Stimulated activated CD8-positive, alpha-beta memory T cell treated with anti-CD3 and anti-CD28 coated beads, Interleukin-12 subunit alpha, Interleukin-12 subunit beta, amount 100 ng/mL, for 1 hour (primary cell): ENCODE measurements around the gene FGR.

Experiments
- DNase-seq: peaks from one replicate; pipeline ENCODE4 v3.0.0-alpha.2; 2020; ENCODE audit warnings: low read depth

FGR gene

DNA sequence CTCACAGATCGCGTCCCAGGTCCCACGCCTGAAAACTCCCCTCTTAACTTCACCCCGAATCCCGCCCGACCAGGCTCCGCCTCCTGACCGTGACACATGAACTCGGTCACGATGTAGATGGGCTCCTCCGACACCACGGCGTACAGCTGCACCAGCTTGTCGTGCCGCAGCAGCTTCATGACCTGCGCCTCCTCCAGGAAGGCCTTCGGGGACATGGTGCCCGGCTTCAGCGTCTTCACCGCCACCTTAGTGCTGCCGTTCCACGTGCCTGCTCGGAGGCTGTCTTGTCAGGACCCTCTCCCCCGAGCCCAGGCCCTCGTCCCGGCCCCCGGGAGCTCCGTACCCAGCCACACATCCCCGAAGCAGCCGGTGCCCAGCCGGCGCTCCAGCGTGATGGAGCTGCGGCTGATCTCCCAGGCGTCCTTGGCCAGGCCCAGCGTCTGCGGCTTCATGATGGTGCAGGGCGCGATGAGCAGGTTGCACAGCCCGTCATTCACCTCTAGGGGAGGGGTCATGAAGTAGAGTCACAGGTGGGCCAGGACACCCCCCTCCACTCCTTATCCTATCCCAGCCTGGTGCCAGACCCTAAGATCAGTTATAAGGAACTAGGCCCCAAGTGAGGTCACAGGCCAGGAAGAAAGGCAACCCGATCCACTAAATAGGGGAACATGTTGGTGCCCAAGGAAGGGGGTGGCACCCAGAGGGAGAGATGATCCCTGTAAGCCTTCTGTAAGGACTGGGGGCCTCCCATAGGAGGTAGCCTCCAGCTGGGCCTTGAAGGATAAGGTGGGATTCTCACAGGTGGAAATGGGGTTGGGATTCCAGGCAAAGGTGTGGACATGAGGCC is 19.4 kb downstream of the FGR start:
- no peak for DNase-seq

DNA sequence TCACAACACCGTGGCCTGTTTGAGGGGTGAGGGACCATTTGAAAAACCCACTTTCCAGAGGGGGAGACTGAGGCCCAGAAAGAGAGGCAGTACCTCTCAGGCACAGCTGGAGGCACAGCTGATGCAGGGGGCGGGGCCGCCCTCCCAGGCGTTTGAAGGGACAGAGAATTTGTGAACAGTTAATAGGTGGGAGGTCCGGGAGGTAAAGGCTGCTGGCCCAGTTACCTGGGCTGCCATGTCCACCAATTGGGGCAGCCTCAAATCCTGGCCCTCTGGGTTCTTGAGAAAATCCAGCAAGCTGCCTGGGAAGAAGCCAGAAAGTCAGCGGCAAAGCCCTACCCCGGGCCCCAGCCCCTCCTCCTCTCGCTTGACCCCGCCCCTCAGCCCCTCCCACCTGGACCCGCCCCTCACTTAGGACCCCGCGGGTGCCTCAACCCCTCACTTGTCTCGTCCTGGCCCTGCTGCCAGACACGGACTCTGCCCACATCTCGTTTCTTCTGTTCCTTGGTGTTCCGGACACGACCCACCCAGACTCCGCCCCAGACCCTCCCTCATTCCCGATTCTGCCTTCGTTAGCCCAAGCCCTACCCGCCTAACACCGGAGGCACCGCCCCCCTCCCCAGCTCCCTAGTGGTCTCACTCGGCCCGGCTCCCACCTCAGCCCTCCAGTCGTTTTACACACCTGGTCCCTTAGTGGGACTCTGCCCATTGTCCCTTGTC is 20.2 kb downstream of the FGR start:
- DNase-seq, result no peak

DNA sequence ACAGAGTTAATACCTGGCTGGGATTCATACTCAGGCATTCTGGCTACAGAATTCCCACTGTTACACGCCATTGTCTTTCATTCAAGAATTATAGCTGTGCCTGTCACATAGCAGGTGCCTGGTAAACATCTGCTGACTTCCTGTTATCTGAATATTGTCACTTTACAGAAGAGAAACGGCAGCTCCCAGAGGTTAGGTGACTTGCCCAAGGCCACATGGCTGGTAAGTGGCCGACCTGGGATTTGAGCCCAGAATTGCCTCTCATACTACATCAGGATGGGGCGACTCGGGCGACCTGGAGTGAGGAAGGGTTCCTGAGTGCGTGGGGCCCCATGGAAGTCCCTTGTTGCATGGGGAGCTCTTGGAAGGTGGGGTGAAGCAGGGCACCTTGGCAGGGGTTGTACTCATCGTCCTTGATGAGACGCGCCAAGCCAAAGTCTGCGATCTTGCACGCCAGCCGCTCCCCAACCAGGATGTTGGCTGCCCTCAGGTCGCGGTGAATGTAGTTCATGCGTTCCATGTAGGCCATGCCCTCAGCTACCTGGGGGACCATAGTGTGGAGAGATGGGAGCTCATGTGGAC is 20.9 kb downstream of the FGR start:
- DNase-seq, result no peak

DNA sequence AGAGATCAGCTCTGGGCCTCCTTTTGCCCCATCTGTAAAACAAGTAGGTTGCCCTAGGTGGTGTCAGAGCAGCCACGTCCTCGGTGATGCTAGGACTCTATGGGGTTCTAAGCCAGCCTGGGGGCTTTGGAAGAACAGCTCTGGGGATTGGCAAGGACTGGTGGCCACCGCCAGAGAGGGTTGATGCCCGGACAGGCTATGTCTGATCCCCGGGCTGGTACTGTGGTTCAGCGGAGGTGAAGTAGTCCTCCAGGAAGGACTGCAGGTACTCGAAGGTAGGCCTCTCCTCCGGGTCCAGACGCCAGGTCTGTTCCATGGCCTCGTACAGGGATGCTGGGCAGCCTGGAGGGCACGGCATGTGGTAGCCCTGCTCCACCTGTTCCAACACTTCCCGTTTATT is 22.3 kb downstream of the FGR start:
- DNase-seq, result no peak

DNA sequence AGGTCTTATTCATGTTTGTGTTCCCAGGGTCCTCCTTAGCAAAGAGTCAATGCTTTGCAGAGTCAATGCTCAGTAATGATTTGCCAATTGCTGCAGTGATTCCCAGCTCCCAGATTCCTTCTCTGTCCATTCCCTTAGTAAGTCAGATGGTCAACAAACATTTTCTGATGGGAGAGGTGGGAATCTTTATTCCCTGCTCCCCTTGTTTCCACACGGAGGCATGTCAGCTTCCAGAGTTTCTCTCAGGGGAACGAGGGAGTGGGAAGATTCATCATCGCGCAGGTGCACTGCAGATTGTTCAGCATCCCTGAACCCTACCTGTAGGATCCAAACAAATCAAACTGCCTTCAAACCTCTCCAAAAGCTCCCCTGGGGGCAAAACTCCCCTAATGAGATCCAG is 23.5 kb downstream of the FGR start:
- DNase-seq, result no peak

DNA sequence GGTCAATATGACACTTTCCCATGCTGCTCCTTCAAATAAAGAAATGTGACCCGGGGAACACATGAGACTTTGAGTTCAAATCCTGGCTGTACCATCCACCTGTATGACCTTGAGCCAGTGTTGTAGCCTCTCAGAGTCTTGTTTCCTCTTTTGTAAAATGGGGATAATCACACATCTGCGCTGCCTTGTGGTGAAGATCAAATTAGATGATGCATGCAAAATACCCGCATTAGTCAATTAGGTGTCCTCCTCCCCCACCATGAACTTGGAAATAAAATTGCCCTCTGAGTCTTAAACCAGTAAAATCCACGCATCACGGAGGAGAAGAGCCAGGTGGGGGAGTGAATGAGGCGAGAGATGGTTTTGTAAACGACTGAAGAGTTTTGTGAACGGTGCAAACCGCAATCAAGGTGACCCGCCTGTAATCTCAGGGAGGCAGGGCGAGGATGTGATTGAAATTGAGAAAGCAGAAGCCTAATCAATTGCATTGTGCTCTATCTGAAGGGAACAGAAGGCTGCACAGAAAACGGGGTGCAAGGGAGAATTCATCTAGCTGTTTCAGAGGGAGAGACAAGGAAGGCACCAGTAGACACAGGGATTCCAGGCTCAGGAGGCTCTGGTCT is 25.3 kb downstream of the FGR start:
- DNase-seq, result no peak

DNA sequence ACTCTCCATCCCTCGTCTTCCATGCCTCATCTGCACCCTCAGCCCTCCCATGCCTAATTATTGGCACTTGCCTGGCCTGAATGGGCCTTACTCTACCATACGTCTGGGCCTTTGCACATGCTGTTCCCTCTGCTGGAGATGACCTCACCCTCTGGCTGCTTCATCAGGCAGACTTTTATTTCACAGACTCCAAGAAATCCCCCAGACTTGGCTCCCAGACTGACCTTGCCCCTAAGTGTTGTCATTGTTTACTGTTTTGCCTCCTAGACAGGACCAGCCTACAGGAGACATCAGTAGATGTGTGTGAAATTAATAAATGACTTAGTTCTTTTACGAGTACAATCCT is 25.8 kb downstream of the FGR start:
- DNase-seq, result no peak

DNA sequence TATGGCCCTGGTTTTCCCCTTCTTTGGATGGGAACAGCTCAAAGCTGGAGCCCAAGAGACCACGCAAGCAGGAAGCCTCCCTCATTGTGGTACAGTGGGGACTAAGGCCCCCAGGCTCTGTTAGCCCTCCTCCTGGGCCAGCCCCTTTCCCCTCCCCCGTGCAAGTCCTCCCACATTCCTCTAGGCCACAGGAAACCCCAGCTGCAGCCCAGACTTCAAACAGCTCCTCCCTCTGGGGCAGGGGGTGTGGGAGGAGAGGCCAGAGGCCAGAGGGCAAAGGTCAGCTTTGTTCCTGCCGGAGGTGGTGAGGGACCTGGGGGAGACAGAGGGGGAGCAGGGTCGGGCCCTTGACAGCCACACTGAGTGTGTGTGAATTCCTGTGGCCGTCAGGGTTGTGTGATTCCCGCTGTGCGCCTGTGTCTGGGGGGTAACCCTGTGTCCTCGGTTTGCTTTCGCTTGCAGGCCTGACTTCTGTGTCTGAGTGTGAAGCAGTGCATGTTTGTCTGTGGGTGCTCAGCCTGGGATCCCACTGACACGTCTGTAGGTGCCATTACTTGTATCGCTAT is 27.7 kb downstream of the FGR start:
- no peak for DNase-seq

DNA sequence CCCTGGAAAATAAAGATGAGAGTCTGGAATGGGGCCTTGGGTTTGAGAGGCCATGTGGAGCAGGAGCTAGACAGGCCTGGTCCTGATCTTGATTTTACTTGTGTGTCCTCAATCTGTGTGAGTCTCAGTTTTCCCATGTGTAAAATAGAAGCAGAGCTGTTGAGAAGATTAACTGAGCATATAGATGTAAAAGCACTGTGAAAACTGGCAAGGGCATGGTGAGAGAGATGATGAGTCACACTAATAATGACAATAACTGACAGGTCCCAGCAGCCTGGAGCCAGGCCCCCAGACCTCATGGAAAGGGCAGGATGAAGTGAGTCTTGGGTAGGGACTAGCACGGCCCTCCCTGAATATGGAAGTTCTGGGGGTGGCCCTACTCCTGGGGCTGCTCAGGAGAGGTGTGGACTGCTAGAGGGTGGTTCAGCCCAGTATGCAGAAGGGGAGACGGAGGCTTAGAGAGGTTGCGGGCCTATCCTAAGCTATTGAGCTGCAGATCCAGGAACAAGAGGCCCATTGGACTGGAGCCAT is 28.2 kb downstream of the FGR start:
- no peak for DNase-seq

DNA sequence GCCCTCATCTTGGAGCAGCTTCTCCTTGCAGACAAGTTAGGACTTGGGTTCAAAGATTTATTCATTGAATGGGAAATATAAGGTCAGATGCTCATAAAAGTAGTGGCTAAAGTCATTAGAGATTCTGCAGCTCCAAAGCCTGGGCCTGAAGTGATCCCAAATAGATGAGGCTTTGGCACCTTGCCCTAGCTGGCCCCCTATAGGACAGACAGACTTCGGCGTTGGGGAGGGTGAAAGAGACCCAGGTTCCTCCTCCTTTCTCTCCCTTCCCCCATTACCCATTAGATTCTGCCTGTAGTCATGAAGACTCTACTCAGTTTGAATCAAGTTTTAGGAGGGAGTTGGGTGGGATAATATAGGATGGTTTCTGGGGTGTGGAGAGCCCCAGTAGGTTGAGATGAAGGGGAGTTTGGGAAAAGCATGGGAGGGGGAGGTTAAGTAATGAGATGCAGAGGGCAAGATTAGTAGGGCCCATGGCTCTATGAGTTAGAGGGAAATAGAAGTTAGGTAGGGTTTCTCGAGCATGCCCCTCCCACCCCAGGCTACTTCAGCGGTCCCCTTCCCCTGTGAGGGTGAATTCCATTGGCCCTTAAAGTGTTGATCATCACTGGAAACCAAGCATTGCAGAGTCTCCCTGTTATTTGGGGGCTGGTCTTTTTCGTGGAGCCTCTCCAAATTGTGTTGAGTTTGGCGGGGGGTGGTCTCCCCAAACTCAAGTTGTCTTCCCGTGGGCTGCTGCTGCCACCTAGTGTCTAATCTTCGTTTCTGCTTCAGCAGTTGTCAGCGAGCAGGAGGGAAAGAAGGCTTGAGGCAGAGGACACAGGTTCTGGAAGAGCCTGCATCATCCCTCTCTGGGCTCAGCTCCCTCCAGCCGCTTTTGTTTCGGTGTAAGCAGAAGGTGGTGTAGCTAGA is 28.9 kb downstream of the FGR start:
- peak; percentile 47 for DNase-seq

DNA sequence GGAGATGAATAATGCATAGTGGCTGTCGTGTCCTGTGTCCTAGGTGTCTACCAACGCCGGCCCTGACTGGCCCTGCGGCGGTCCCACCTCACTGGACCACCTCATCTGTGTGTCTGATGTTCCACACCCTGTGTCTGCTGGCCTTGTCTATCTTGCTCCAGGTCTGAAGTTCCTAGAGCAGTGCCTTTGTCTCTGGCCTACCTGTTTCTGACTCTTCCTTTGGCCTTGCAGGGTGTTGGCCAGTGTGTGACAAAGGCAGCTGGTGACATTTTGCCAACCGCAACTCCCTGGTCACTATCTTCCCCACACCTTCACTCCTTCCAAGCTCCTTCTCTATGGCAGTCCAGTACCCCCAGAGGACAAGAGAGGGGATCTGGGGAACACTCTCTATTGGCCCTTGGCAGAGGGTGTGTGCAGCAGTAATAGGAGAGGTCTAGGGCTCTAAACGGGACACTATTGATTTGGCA is 29.7 kb downstream of the FGR start:
- no peak for DNase-seq

DNA sequence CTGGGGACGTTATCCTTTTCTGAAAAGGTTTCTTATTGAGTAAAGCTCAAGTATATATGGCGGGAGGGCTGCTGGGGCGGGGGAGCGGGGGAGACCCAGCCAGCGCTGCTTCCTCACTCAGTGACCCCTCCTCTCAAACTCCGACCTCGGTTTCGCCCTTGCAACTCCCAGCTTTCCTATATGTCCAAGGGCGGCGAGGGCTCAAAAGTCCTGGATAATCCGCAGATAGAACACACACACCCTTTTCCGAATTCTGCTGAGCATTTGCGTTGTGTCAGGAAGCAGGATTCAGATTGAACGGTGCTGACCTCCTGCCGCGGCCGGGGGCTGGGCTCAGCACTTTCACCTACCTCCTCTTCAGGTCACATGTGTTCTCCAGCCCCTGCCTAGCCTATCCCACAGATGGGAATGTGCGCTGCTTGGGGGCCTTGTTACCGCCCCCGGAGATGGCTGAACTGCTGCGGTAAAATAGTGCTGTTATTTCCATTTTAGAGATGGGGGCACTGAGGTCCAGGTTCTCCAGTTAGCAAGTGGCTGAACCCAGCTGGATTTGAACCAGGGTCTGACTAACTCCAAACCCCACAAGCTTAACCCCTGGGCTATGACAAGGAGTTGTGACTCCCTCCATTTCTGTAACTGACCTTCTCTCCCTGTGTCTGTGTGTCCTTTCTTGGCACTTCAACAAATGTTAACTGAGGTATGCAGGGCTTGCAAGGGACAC is 30.2 kb downstream of the FGR start:
- no peak for DNase-seq

DNA sequence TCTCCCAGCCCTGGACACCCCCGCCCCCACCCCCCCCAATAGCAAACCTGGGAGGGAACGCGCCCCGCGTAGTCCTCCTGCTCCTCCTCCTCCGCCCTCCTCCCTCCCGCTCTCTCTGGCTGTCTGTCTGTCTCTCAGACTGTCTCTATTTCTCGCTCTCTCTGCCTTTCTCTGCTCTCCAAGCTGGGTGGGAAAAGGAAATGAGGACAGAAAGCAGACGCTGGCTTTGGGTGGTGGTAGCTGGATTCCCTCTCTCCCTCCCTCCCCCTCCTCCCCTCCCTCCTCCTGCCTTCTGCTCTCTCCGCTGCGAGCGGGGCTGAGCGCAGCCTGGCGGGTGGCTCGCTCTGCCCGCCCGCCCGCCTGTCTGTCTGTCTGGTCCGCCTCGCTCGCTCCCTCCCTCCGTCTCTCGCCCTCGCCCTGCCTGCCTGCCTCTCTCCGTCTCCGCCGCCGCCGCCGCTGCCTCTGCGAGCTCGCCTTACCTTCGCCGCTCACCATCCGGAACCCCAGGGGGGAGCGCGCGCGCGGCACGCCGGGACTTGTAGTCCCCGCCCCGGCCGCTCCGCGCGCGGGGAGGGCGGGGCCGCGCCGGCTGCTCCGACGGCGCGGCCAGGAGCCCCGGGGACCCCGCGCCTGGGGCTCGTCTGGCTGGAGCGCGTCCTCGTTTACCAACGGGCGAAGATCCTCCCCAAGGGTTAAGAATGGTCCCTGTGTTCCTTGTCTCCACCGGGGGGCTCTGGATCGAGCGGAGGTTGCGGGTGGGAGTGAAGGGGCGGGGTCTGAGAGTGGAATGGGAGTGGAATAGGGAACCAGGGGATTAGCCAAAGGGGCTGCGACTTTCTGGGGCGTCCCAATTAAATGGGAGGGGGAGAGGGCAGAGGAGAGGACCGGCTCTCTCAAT is 31.1 kb downstream of the FGR start, which contains the start of gene AHDC1:
TSS of gene AHDC1 (minus strand) at position 464 of the 898 bp plus-strand sequence. CDS start 52,029 bp downstream, outside the sequence.
- DNase-seq, result peak; percentile 86

DNA sequence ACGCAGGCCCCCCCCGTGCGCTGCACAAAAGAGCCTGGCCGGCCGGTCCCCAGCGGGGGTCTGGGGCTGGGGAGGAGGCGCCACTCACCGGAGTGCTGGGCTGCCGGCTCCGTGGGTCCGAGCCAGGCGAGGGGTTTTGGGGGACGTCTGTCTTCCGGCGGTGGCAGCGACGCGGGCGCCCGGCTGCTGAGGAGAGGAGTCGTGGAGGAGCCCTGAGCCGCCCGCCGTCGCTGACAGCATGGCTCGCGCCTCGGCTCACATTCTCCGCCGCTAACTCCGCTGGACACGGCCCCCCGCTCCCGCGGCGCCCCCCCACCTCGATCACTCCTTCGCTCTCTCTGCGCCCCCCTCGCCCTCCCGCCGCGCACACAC is 31.7 kb downstream of the FGR start:
- DNase-seq, result no peak

DNA sequence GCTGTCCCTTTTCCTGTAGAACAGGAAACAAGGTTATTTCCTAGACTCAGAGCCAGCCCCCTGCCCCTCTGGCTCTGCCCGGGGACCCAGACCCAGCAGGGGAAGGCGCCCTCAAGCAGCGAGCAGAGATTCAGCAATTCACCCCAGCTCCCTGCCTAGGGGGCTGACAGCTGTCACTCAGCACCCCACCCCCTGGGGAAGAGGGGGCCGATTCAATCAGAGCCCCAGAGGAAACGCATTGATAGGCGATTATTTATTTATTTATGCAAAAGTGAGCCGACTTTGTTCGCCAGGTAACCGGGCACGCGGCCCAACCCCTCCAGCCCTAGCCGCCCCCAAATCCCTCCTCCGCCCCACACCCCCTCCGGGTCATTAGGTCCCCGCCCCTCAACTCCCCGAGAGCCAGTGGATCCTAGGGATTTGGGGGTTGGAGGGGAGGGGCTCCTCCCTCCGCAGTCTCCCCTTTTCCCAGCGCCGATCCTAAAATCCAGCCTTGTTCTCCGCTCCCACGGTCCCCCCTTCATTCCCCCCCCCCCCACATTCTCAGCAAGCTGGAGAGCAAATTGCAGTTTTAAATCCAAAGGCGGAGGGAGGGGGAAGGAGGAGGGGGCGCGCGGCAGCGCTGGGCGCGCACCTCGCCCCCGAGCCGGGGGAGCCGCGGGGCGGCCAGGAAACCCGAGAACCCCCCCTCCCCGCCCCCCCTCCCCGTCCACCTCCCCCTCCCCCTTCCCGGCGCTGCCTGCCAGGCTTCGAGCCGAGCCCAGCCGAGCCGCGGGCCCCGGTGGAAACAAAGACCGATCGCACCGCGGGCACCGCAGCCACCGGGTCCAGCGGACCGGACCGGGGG is 32.3 kb downstream of the FGR start:
- no peak for DNase-seq

DNA sequence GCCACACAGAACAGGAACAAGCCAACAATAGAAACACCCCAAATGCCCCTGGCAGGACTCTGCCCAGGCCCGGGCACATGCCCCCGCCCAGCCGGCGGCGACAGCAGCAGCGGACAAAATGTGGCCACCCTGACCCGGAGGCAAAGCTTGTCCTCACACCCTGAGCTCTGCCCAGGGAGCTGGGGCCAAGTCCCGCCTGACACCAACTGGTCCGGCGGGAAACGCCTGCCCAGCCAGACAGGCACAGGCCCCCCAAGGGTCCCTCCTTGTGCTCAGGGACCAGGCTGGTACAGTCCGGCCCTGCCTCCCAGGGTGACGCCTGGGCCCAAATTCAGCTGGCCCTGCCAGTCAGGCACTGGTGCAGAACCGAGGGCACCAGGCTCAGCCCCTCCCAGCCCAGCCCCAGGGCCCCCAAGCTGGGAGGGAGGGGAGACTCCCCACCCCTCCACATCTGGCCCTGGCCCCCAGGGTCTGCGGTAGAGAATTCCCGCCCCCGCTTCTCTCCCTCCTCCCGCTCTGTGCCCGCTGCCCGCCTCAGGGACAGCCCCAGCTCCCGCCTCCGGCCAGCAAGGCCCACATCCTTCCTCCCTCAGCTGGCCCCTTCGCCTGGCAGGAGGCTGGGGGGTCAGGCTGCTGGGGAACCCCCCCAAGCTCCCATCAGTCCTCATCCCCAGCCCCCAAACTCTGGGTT is 33.1 kb downstream of the FGR start:
- DNase-seq, result no peak

DNA sequence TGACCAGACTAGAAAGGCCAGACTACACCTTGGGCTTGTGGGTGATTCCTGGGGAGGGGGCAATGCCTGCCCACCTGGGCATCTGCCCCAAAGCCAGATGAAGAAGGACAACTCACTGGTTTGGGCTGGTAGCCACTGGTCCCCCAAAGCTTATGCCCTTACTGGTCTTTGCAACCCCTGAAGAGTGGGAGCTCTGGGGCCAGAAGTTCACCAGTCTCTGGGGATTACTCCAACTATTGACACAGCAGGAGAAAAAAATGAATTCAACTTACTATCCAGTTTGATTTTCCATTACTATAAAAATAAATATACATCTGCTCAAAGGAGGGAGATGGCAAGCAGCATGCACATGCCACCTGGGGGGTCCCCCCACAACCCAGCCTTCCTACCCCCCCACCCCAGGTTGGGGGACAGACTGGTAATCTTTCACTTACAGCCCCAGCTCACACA is 33.6 kb downstream of the FGR start:
- no peak for DNase-seq
